Endodermal cell (in vitro differentiated cells): ENCODE measurements around the gene NARS2. TPM values are rescaled to one million over a fixed set of nuclear protein-coding genes. Genes with fewer than 3 reads are reported as not detected.
A peak's percentile ranks its signal among the peaks of the same experiment; 100 is the strongest.

ENCODE experiments used
- DNase-seq: peaks from one replicate; pipeline ENCODE4 v3.0.0-alpha.2; 2017
- H3K27ac ChIP-seq: 2 replicates; pipeline ENCODE4 v1.5.1; 2013; ENCODE audit warnings: mild to moderate bottlenecking, low read depth, low read length, moderate library complexity
- H3K27me3 ChIP-seq: 2 replicates; pipeline ENCODE4 v1.6.1; 2013; ENCODE audit warnings: mild to moderate bottlenecking, low read length, moderate library complexity; ENCODE audit not compliant: insufficient read depth, control insufficient read depth, poor library complexity, severe bottlenecking
- H3K36me3 ChIP-seq: 2 replicates; pipeline ENCODE4 v1.7.0; 2013; ENCODE audit warnings: mild to moderate bottlenecking, low read length, moderate library complexity; ENCODE audit not compliant: control insufficient read depth, insufficient read depth
- H3K4me1 ChIP-seq: one replicate; pipeline ENCODE4 v1.7.0; 2013; ENCODE audit warnings: low read length; ENCODE audit not compliant: control insufficient read depth, insufficient read depth
- H3K4me3 ChIP-seq: 2 replicates; pipeline ENCODE4 v1.5.1; 2013; ENCODE audit warnings: mild to moderate bottlenecking, low read length, moderate library complexity
- H3K9ac ChIP-seq: 2 replicates; pipeline ENCODE4 v1.6.1; 2013; ENCODE audit warnings: mild to moderate bottlenecking, low read length, moderate library complexity; ENCODE audit not compliant: poor library complexity, severe bottlenecking; ENCODE audit errors: extremely low read depth
- H3K9me3 ChIP-seq: 2 replicates; pipeline ENCODE4 v1.6.1; 2013; ENCODE audit warnings: mild to moderate bottlenecking, low read length, moderate library complexity; ENCODE audit not compliant: control insufficient read depth
- H3K27ac Mint-ChIP-seq: 2 replicates; pipeline ENCODE4 v1.8.0; 2020; ENCODE audit warnings: mixed read lengths
- H3K27me3 Mint-ChIP-seq: 2 replicates; pipeline ENCODE4 v1.8.0; 2021; ENCODE audit warnings: mild to moderate bottlenecking, mixed read lengths; ENCODE audit not compliant: insufficient read depth
- H3K36me3 Mint-ChIP-seq: 2 replicates; pipeline ENCODE4 v1.8.0; 2020; ENCODE audit warnings: low read depth, mixed read lengths
- H3K4me1 Mint-ChIP-seq: 2 replicates; pipeline ENCODE4 v1.8.0; 2020; ENCODE audit warnings: mixed read lengths
- H3K4me3 Mint-ChIP-seq: 2 replicates; pipeline ENCODE4 v1.8.0; 2020; ENCODE audit warnings: mild to moderate bottlenecking, moderate library complexity, mixed read lengths
- H3K9me3 Mint-ChIP-seq: 2 replicates; pipeline ENCODE4 v1.8.0; 2020; ENCODE audit warnings: mild to moderate bottlenecking, mixed read lengths
- CTCF ChIP-seq: fragments of 200-600 bp; sonication (generic); conservative IDR thresholded peaks from 2 replicates; pipeline ENCODE4 v1.5.0; 2021; ENCODE audit warnings: antibody characterized with exemption, mild to moderate bottlenecking
- WGBS, 2 experiments: methylation state at CpG; one replicate each; pipeline versions ENCODE4 v1.1.5 to v1.1.7; 2013; ENCODE audit warnings: missing lambda C conversion rate in 2 of 2, mixed read lengths in 1 of 2; ENCODE audit not compliant: insufficient coverage in 1 of 2, insufficient read length in 1 of 2; 5-methylcytosine and 5-hydroxymethylcytosine counted together
- total RNA-seq, 2 donors: library from RNA; stranded (reverse); fragmentation: NEBNext Ultra II Directional in 1 of 2; extraction: Animal tissue kit (Norgen Biotek cat#: 25700) in 1 of 2; gene quantifications; 2 replicates in 1 of 2; 3 replicates in 1 of 2; pipeline ENCODE4 v1.2.1, GENCODE V29; 2021

The NARS2 gene
- total RNA-seq, 2 donors from 2014 or later: 45.8 to 53.7 TPM

DNA sequence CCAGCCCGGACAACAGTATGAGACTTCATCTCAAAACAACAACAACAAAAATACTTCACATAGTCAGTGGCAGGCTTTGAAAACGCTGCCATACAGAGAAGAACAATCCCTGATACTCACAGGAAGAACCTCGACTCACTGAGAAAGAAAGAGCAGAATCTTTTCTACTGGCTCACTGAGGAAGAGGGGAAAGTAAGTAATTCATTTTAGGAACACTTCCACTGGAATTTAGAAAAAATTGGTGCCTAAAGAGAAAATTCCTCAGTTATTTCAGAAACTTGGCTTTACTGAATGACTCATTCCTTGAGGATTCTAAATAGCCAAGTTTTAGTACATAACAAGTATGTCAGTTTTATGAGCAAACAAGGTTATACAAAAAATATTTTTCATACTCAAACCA lies 12.3 kb downstream of the NARS2 start:
- no peak for TF ChIP-seq CTCF
- 89% methylated on average over 3 of the region's 3 CpGs; no CpG with 5 or more reads in 1 of the 2 experiments for WGBS, 2 experiments
- no peaks in the 10 kb centered on the region for H3K27me3 Mint-ChIP-seq

GRCh38 chr11:78560826-78561484 lies 13.7 kb downstream of the NARS2 start:
- Mint-ChIP-seq H3K36me3 (peaks cover 48% of the 10 kb centered on the region), H3K4me1 (peaks cover 23% of the 10 kb centered on the region), H3K9me3 (no peaks in the 10 kb centered on the region), H3K27ac (peak overlapping the region; percentile 10), H3K27me3 (no peaks in the 10 kb centered on the region), H3K4me3 (no peak overlapping the region)
- DNase-seq: no peak
- TF ChIP-seq CTCF: no peak
- WGBS, 2 experiments: 81 to 87% methylated on average over 5 to 8 of the region's 8 CpGs
- H3K36me3 ChIP-seq: peaks cover 75% of the 10 kb centered on the region
- no peaks in the 10 kb centered on the region for H3K9me3 ChIP-seq
- H3K27me3 ChIP-seq: no peaks in the 10 kb centered on the region
- H3K9ac ChIP-seq: no peak overlapping the region
- H3K27ac ChIP-seq: no peak overlapping the region
- peaks cover 3% of the 10 kb centered on the region for H3K4me1 ChIP-seq
- H3K4me3 ChIP-seq: no peak overlapping the region

More for the DNA sequence above, 12.3 kb downstream of the NARS2 start:
- Mint-ChIP-seq H3K4me1 (peaks cover 21% of the 10 kb centered on the region), H3K27ac (peak overlapping the region; percentile 49), H3K36me3 (peaks cover 45% of the 10 kb centered on the region), H3K9me3 (no peaks in the 10 kb centered on the region), H3K4me3 (no peak overlapping the region)
- H3K9ac ChIP-seq: no peak overlapping the region
- DNase-seq: no peak
- H3K4me3 ChIP-seq: no peak overlapping the region
- peaks cover 3% of the 10 kb centered on the region for H3K4me1 ChIP-seq
- H3K27ac ChIP-seq: no peak overlapping the region
- H3K36me3 ChIP-seq: peaks cover 75% of the 10 kb centered on the region
- H3K27me3 ChIP-seq: no peaks in the 10 kb centered on the region
- H3K9me3 ChIP-seq: no peaks in the 10 kb centered on the region

DNA sequence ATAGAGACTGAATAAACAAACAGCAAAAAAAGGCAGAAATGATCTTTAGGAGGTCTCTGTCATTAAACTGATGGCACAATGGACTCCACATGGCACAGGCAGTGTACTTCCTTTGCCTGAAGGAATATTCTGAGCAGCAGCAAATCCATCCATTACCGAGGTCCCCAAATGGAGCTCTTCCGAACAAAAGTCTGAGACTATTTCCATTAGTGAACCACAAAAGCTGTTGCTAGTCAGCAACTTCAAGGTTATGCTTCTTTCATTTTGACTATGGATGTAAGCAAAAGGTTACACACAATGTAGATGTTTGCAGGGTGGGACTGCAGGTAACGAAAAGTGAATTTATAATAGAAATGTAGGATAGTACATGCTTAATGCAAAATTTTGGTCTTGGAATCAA lies 14.5 kb downstream of the NARS2 start:
- Histone ChIP-seq H3K36me3 (peaks cover 75% of the 10 kb centered on the region), H3K27ac (no peak overlapping the region), H3K4me1 (peaks cover 3% of the 10 kb centered on the region), H3K9ac (no peak overlapping the region), H3K4me3 (no peak overlapping the region), H3K27me3 (no peaks in the 10 kb centered on the region), H3K9me3 (no peaks in the 10 kb centered on the region)
- no peak for TF ChIP-seq CTCF
- no peak overlapping the region for H3K27ac Mint-ChIP-seq
- 88 to 92% methylated on average over 2 to 3 of the region's 3 CpGs for WGBS, 2 experiments
- DNase-seq: no peak
- H3K27me3 Mint-ChIP-seq: no peaks in the 10 kb centered on the region
- no peaks in the 10 kb centered on the region for H3K9me3 Mint-ChIP-seq
- H3K4me3 Mint-ChIP-seq: no peak overlapping the region
- H3K4me1 Mint-ChIP-seq: peaks cover 23% of the 10 kb centered on the region
- peaks cover 53% of the 10 kb centered on the region for H3K36me3 Mint-ChIP-seq
